ENCODE measurements around the gene TDRD7.

- TF ChIP-seq CTCF (IDR thresholded peaks at IDR 0.05; ENCODE audit: low read length) (no peak), EZH2 (IDR thresholded peaks at IDR 0.05; ENCODE audit: borderline replicate concordance, low read length) (no peak)
These were observed 113.6 kb downstream of the TDRD7 start for GRCh38 chr9:97525451-97525850.

Measured in OCI-LY1 (cell line).